Left kidney (tissue), 2 donors: ENCODE data around the gene KPNB1. TPM values are rescaled to one million over a fixed set of nuclear protein-coding genes. Genes with fewer than 3 reads are reported as not detected.

Experiments
- DNase-seq: peaks from one replicate; pipeline ENCODE4 v3.0.0-alpha.2; 2013
- polyA plus RNA-seq: library from polyadenylated mRNA; unstranded; fragments of 120-200 nt; gene quantifications from one replicate; pipeline ENCODE4 v1.2.1, GENCODE V29; 2013; ENCODE audit not compliant: insufficient read length

Gene KPNB1
- polyA plus RNA-seq, 1 donor: 325 TPM

DNA sequence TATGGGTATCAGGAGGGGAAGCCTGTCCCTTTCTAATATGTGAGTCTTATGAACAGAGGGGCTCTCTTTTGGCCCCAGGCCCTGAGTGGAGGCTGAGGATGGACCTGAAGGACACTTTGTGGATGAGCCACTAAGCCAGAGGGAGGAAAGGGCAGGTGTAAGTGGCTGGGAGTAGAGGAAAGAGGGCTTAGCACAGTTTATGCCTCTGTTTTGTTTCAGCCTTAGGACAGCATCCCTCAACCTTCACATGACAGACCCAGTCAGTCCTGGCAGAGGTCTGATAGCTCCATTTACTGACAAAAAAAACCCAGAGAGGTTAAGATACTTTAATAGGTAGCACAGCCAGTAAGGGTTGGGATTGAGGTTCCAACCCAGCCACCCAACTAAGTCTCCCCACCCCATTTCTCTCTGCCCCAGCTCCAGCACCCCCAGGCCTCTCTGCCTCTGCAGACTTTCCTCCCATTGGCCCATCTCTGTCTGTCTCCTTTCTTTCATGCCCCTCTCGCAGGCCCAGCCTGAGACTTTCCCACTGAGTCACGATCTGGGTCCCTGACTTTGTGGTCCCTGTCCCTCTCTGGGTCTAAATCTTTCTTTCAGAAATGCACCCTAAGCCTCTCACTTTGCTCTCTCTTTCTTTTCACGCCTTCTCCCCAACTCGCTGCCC, 78.6 kb downstream of the KPNB1 start:
- no peak for DNase-seq

DNA sequence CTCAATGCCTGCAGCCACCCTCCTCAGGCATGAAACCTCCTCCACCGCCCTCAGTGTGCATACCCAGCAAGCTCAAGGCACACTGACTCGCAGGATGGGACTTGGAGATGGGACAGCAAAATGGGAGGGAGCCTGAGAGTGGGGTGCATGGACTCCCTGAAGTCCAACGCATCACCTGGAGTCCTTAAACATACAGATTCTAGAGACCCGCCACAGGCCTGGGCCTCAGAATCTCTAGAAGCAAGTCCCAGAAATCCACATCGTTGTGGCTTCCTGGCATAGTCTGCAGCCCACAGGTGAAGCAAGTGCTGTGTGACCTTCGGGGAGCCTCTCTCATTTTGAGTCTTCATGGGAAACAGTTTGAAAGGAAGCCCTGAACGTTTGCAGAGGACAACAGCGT, 79.8 kb downstream of the KPNB1 start:
- no peak for DNase-seq

DNA sequence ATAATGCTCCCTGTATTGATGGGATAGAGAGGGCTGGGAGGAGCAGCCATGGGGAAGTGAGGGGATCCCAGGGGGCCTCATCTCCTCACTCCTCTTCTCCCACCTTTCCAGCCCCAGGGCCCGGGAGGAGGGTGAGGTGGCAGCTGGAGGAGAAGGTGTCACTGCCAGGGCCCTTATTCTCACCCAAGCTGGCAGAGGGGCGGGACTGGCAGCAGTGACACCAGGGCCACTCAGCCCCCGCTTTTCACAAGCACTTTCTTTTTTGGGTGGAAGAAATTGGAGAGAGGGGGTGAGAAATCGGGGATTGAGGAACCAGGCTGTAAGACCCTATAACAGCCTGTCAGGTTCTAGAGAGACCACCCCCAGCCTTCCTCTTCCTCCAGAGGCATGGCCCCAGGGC, 81.0 kb downstream of the KPNB1 start:
- no peak for DNase-seq

DNA sequence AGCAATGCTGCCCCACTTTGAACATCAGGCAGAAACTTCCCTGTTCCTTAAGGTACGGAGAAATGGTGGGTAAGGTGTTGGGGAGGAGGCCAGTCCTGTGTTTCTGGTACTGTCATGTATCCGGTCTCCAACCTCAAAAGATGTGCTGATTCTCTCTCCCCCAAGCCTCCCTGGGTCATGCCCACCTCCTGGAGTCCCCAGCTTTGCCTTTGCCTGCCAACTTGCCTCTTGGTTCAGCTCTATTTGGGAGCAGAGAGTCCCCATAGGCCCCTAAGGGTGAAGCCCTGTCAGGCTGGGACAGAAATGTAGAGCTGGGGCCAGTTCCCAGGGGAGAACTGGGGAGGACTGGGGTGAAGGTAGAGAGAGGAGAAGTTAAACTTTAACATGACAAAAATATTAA, 81.7 kb downstream of the KPNB1 start:
- no peak for DNase-seq

DNA sequence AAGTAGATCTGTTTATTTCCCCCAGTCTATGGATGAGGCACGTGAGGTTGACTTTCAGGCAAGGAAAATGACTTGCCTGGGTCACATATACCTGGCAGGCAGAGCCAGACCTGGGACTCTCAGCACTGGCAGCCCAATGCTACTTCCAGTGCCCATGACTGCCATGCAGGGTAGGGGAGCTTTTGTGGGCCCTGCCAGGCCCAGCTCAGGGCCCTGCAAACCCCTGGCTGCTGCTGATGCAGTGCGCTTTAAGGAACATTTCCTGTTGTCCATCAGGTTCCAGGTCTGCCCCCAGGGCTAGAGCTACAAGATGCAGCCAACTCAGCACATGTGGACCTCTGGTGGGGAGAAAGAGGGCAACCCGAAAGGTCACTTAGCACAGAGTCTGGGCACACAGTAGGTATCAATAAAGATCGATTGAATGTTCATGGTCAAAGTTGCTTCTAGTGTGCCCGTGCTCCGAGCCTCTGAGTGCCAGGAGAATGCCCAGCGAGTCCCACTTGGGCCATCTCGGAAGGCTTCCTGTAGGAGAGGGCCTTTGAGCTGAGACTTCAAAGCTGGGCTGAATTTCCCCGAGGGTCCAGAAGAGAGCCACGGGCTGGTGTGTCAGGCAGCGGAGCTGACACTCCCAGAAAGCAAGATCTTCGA, 82.8 kb downstream of the KPNB1 start:
- DNase-seq: no peak

DNA sequence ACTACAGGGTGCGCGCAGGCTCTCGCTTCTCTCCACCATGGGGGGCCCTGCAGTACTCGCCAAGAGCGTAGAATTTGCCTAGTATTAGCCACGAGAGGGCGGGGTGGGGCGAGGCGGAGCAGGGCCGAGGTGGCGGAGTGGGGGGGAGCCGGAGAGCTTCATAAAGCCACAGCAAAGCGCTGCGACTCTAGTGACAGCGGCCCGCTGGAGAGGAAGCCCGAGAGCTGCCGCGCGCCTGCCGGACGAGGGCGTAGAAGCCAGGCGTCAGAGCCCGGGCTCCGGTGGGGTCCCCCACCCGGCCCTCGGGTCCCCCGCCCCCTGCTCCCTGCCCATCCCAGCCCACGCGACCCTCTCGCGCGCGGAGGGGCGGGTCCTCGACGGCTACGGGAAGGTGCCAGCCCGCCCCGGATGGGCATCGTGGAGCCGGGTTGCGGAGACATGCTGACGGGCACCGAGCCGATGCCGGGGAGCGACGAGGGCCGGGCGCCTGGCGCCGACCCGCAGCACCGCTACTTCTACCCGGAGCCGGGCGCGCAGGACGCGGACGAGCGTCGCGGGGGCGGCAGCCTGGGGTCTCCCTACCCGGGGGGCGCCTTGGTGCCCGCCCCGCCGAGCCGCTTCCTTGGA, 83.4 kb downstream of the KPNB1 start, which contains the start of gene TBX21:
TSS of gene TBX21 (plus strand) at position 190 of the 627 bp plus-strand sequence. CDS start at position 409, 219 bp downstream.
- DNase-seq: peak; percentile 61

DNA sequence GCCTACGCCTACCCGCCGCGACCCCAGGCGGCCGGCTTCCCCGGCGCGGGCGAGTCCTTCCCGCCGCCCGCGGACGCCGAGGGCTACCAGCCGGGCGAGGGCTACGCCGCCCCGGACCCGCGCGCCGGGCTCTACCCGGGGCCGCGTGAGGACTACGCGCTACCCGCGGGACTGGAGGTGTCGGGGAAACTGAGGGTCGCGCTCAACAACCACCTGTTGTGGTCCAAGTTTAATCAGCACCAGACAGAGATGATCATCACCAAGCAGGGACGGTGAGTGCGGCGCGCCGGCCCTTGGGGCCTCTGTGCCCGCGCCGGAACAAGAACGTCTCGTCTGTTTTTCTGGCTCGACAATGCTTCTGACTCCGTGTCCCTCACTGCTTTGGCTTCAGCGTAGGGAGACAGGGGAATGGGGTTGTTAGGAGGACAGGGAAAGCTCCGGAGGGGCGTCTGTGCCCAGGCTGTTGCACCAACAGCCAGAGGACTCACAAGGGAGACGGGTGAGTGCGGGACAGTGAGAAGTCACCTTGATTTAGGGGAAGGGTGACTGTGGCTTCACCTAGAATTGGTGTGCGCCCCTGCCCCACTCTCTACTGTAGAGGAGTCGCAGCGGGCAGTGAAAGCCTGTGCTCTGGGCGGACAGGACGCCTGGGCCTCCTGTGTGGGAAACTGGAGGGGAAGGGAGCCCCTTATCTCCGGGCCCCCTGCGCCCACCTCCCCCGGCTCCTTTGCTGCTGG, 84.1 kb downstream of the KPNB1 start:
- DNase-seq: no peak

DNA sequence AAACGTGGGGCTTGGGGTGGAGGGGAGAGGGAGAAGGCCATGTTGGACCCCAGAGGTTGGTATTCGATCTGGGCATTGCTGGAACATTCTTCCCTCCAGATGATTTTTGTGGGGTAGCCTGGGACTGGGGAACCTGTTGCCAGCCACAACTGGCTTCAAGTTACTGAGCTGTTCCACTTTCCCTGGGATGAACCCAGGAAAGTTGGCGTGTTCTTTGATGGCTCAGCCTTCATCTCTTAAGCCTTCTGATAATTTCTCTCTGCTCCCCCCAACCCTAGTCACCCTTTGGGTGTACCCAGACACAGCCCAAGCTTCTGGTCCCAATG, 85.4 kb downstream of the KPNB1 start:
- DNase-seq: no peak

Other genes with a start within 250 kb of the KPNB1 start
- gene NPEPPS, start 118.8 kb upstream of the KPNB1 start, polyA plus RNA-seq: 238 TPM
- 31.1 TPM for gene TBKBP1, start 44.2 kb downstream of the KPNB1 start, polyA plus RNA-seq
- gene TBX21, start 83.3 kb downstream of the KPNB1 start, polyA plus RNA-seq: 0.08 TPM
- gene OSBPL7, start 171.9 kb downstream of the KPNB1 start, polyA plus RNA-seq: 16.7 TPM
- gene MRPL10, start 181.6 kb downstream of the KPNB1 start, polyA plus RNA-seq: 52.8 TPM
- gene LRRC46, start 181.8 kb downstream of the KPNB1 start, polyA plus RNA-seq: 2.8 TPM
- 60.0 TPM for gene SCRN2, start 191.4 kb downstream of the KPNB1 start, polyA plus RNA-seq
- gene SP6, start 201.2 kb downstream of the KPNB1 start, polyA plus RNA-seq: 2.7 TPM
- 26.1 TPM for gene SP2, start 246.3 kb downstream of the KPNB1 start, polyA plus RNA-seq